Measurements from ENCODE around the gene SUSD4. TPM values are rescaled to one million over a fixed set of nuclear protein-coding genes. Genes with fewer than 3 reads are reported as not detected.

Gene SUSD4
- total and polyA plus RNA-seq, 2 of the 8 experiments (the other 6 are each of a cell fraction or from before 2014, with no cell fraction given), result 3.9 to 5.2 TPM

- TF ChIP-seq GTF2F1 (IDR thresholded peaks at IDR 0.05; ENCODE audit: borderline replicate concordance, low read depth, low read length) (no peak), CTBP2 (IDR thresholded peaks at IDR 0.05; ENCODE audit: borderline replicate concordance, insufficient read depth, insufficient read length, low read length) (no peak)
Observed at GRCh38 chr1:223179280-223179679, 184.7 kb downstream of the SUSD4 start (continued).

Data from H1 (cell line).